Measurements from ENCODE around the gene DNAJC15. TPM values are rescaled to one million over a fixed set of nuclear protein-coding genes. Genes with fewer than 3 reads are reported as not detected.
"Not testable (repeated sequence)": the region's sequence is repeated elsewhere in the genome, so short reads cannot be mapped to it uniquely, and the experiment has no call there.

DNAJC15 gene
- total RNA-seq, 4 donors from 2014 or later, result 11.0 to 18.3 (median 12.5) TPM

DNA sequence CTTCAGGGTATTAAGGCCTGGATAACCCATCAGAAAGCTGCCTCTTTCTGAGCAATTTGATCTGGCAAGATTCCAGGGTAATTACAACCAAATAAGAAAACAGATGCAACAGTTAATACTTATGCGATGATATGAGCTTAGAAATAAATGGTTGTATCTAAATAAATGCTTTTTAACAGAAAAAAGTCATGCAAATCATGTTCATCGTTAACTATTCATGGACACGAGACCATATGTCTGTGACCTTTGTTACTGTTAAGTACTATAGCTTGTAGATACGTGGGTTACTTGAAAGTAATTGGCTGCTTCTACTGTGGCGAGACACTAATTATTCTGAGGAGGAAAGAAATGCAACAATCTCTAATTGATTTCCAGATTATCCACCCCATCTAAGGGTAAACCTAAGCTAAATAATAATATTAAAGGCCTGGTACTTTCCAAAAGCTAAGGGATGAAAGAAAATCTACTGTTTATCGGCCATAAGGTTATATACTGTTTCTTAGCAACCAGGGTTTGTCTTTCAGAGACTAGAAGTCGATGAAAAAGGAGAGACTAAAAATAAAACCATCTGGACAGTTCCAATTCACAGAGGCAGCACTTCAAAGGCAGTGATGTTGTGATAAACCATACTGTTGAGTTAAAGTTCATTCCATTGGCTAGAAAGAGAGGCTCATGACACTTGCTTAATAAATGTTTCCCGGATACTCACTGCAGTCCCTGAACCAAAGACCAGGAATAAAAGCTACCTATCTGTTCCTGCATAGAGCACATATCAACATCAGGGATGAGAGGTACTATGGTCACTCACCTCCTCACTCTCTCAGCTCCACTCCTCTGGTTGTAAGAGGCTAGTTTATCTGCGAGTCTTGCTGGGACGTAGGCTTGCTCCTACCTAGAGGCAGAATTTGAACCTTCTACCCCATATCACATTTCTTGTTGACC, 32.8 kb upstream of the DNAJC15 start:
- peaks cover 12 to 15% of the 10 kb centered on the region in 2 donors for H3K4me1 ChIP-seq
- WGBS, 2 donors, result 67 to 70% methylated on average over 10 of the region's 10 CpGs
- H3K27ac ChIP-seq, result peak overlapping the region in 2 of 3 donors; percentile 8 to 26
- no peaks in the 10 kb centered on the region for H3K27me3 ChIP-seq
- TF ChIP-seq POLR2A (IDR thresholded peaks at IDR 0.05), result no peak
- TF ChIP-seq, protein P1, sequence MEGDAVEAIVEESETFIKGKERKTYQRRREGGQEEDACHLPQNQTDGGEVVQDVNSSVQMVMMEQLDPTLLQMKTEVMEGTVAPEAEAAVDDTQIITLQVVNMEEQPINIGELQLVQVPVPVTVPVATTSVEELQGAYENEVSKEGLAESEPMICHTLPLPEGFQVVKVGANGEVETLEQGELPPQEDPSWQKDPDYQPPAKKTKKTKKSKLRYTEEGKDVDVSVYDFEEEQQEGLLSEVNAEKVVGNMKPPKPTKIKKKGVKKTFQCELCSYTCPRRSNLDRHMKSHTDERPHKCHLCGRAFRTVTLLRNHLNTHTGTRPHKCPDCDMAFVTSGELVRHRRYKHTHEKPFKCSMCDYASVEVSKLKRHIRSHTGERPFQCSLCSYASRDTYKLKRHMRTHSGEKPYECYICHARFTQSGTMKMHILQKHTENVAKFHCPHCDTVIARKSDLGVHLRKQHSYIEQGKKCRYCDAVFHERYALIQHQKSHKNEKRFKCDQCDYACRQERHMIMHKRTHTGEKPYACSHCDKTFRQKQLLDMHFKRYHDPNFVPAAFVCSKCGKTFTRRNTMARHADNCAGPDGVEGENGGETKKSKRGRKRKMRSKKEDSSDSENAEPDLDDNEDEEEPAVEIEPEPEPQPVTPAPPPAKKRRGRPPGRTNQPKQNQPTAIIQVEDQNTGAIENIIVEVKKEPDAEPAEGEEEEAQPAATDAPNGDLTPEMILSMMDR (IDR thresholded peaks at IDR 0.05), result no peak
- no peak for DNase-seq
- no peaks in the 10 kb centered on the region for H3K36me3 ChIP-seq
- no peaks in the 10 kb centered on the region for H3K9me3 ChIP-seq
- intact Hi-C loops (cut with DNase I), result no loop called here
- no peak overlapping the region for H3K4me3 ChIP-seq (replicated peaks in 1 of 3)

DNA sequence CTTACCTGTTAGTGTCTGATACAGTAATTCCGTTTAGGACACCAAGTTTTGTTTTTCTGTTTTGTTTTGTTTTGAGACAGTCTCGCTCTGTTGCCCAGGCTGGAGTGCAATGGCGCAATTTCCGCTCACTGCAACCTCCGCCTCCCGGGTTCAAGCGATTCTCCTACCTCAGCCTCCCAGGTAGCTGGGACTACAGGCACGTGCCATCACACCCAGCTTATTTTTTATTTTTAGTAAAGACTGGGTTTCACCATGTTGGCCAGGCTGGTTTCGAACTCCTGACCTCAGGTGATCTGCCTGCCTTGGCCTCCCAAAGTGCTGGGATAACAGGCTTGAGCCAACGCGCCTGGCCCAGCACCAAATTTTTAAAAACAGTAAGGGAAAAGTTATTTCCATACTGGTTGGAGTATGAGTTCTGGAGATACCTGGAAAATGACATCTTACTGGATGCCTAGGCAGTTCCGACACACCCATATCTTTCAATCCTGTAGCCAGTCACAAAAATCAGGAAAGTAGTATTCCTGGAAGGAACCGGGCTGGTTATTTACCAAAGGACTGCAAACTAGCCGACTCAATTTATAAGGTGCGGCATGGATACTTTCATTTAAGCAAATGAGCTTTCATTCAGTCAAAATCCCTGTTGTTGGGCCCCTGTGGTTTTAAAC, 32.0 kb upstream of the DNAJC15 start:
- H3K36me3 ChIP-seq; H3K27me3 ChIP-seq; H3K9me3 ChIP-seq; DNase-seq; intact Hi-C loops (cut with DNase I): not testable (repeated sequence)
- Histone ChIP-seq H3K4me1 (peaks cover 12 to 15% of the 10 kb centered on the region in 2 donors), H3K27ac (peak overlapping the region; percentile 58 to 88 (median 82)), H3K4me3 (replicated peaks in 1 of 3) (peak overlapping the region; percentile 61 to 89 (median 77))
- WGBS, 2 donors, result 70 to 80% methylated on average over 15 of the region's 15 CpGs

DNA sequence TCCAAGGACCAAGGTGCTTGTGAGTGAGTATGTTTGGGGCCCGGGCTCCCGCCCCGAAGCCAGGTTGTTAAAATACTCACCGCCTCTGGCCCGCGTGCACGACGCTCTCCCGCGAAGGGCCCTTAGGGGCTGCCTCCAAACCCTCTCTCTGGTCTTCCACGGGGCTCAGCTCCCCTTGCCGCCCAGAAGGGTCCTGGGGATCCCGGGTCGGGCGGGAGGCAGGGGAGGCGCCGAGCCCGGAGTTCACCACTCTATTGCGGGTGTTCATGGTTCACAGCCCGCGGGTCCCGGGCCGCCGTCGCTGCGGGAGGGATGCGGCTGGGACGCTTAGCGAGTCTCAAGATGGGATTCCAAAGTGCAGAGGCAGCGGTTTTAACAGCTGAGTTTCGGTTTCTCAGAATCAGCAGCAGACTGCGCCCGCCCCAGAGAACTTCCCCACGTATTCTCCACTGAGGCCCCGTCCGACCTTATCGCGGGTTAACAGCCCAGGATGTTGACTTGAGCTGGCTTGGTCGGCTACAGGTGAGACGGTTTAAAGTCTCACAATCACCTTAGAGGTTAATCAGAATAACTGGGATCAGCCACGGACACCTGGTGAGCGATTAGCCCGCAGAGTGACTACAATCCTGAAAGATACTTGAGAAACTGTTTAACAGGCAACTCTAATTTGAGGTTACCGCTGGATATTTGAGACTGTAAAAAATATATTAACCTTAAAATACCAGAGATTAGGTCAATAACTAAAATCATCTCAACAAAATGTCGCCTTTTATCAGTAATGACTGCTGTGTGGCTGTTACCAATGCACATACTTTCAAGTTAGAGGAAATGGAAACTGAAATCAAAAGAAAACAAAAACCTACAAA, 31.3 kb upstream of the DNAJC15 start, which contains the start of gene EPSTI1:
EPSTI1 (minus strand) TSS at position 344 of the 866 bp plus-strand sequence; CDS start at position 268, 76 bp downstream.
- H3K36me3 ChIP-seq, result no peaks in the 10 kb centered on the region
- peak; percentile 62 to 64 for DNase-seq
- peak in 1 of 2 donors; percentile 42 for TF ChIP-seq POLR2A (IDR thresholded peaks at IDR 0.05)
- TF ChIP-seq, protein P1 (IDR thresholded peaks at IDR 0.05), result no peak
- H3K27ac ChIP-seq, result peak within 1 kb of the TSS; percentile 58 to 88 (median 82)
- H3K9me3 ChIP-seq, result no peaks in the 10 kb centered on the region
- peaks cover 12 to 15% of the 10 kb centered on the region in 2 donors for H3K4me1 ChIP-seq
- 4 to 5% methylated on average over 33 to 45 of the region's 45 CpGs for WGBS, 2 donors
- intact Hi-C loops (cut with DNase I), result no loop called here
- H3K4me3 ChIP-seq (replicated peaks in 1 of 3), result peak within 1 kb of the TSS; percentile 61 to 89 (median 77)
- no peaks in the 10 kb centered on the region for H3K27me3 ChIP-seq

DNA sequence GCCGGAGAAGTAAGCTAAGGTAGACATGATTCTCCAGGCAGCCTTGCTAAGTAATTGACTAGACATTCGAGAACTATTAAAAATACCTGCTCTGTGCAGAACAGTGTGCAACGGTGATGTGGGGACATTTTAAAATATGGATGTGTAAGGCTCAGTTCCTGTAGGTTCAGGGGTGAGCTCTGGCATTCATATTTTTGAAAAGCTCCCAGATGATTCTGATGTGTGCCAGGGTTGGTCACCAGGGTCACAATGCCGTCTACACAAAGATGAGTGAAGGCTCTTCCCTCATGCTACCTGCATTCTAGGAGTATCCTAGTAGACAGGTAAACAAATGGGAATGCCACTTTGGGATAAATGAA, 30.6 kb upstream of the DNAJC15 start:
- no peak for TF ChIP-seq POLR2A (IDR thresholded peaks at IDR 0.05)
- TF ChIP-seq, protein P1 (IDR thresholded peaks at IDR 0.05), result no peak
- 53 to 54% methylated on average over 4 of the region's 4 CpGs for WGBS, 2 donors
- no peaks in the 10 kb centered on the region for H3K36me3 ChIP-seq
- no peak for DNase-seq
- no peaks in the 10 kb centered on the region for H3K27me3 ChIP-seq
- H3K27ac ChIP-seq, result peak overlapping the region; percentile 58 to 88 (median 82)
- peaks cover 12 to 15% of the 10 kb centered on the region in 2 donors for H3K4me1 ChIP-seq
- no peaks in the 10 kb centered on the region for H3K9me3 ChIP-seq
- intact Hi-C loops (cut with DNase I), result no loop called here
- H3K4me3 ChIP-seq (replicated peaks in 1 of 3), result peak overlapping the region in 1 of 3 donors; percentile 77

DNA sequence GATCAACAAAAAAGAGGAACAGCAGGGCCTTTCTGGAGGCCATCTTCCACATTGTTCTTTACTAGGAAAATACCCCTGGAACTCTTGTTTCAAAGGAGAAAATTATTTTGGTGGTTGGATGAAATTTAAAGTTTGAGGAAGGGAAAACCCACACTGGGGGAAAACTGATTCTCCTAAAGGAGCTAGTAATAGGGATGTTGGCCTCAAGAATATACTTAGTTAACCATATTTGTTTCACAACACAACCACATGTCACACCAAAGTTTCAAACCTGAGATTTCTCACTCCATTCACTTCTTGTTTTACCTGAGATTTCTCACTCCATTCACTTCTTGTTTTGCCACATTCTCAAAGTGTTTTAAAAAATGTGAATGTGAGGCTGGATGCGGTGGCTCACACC, 28.5 kb upstream of the DNAJC15 start:
- TF ChIP-seq POLR2A (IDR thresholded peaks at IDR 0.05), result no peak
- TF ChIP-seq, protein P1 (IDR thresholded peaks at IDR 0.05), result no peak
- Histone ChIP-seq H3K4me3 (replicated peaks in 1 of 3) (no peak overlapping the region), H3K9me3 (no peaks in the 10 kb centered on the region), H3K4me1 (peaks cover 12 to 15% of the 10 kb centered on the region in 2 donors), H3K27ac (no peak overlapping the region), H3K27me3 (no peaks in the 10 kb centered on the region), H3K36me3 (no peaks in the 10 kb centered on the region)
- WGBS, 2 donors, result 97% methylated on average over 1 of the region's 1 CpG
- DNase-seq, result no peak
- intact Hi-C loops (cut with DNase I), result no loop called here

Data from thyroid gland (tissue), 4 donors.